Smooth muscle cell (in vitro differentiated cells): ENCODE measurements around the gene ELOVL4. TPM values are rescaled to one million over a fixed set of nuclear protein-coding genes. Genes with fewer than 3 reads are reported as not detected.

ENCODE experiments used
- DNase-seq: peaks from one replicate; lab custom pipeline; 2025; ENCODE audit not compliant: unreplicated experiment; lab: John Stamatoyannopoulos, UW
- H2AFZ ChIP-seq: fragments of 200-600 bp; sonication (generic); 2 replicates; pipeline ENCODE4 v1.6.0; 2016; ENCODE audit warnings: antibody characterized with exemption, low read depth, mild to moderate bottlenecking
- H3F3A ChIP-seq: fragments of 200-600 bp; sonication (generic); 2 replicates; pipeline ENCODE4 v1.6.0; 2017; ENCODE audit warnings: antibody characterized with exemption, low read depth
- H3K27ac ChIP-seq: fragments of 200-600 bp; sonication (generic); 2 replicates; pipeline ENCODE4 v1.5.1; 2016; ENCODE audit warnings: low read depth, mild to moderate bottlenecking
- H3K27me3 ChIP-seq: fragments of 200-600 bp; sonication (generic); 2 replicates; pipeline ENCODE4 v1.6.1; 2016; ENCODE audit warnings: low read depth, mild to moderate bottlenecking
- H3K36me3 ChIP-seq: fragments of 200-600 bp; sonication (generic); 2 replicates; pipeline ENCODE4 v1.5.1; 2016; ENCODE audit warnings: low read depth
- H3K4me1 ChIP-seq: fragments of 200-600 bp; sonication (generic); 2 replicates; pipeline ENCODE4 v1.5.1; 2016; ENCODE audit warnings: low read depth
- H3K4me2 ChIP-seq: fragments of 200-600 bp; sonication (generic); 2 replicates; pipeline ENCODE4 v1.6.0; 2016; ENCODE audit warnings: mild to moderate bottlenecking
- H3K4me3 ChIP-seq: fragments of 200-600 bp; sonication (generic); 2 replicates; pipeline ENCODE4 v1.5.1; 2016; ENCODE audit warnings: mild to moderate bottlenecking
- H3K79me2 ChIP-seq: fragments of 200-600 bp; sonication (generic); 2 replicates; pipeline ENCODE4 v1.6.0; 2016; ENCODE audit warnings: low read depth, mild to moderate bottlenecking
- H3K9ac ChIP-seq: fragments of 200-600 bp; sonication (generic); 2 replicates; pipeline ENCODE4 v1.6.0; 2016; ENCODE audit warnings: low read depth
- H3K9me3 ChIP-seq: fragments of 200-600 bp; sonication (generic); replicated peaks from 2 replicates; pipeline ENCODE4 v1.5.1; 2016; ENCODE audit warnings: low read depth
- H4K20me1 ChIP-seq: fragments of 200-600 bp; sonication (generic); 2 replicates; pipeline ENCODE4 v1.6.0; 2016; ENCODE audit warnings: low read depth
- CTCF ChIP-seq: fragments of 200-600 bp; sonication (generic); IDR thresholded peaks from 2 replicates; pipeline ENCODE4 v1.5.1; 2017; ENCODE audit warnings: borderline replicate concordance, mild to moderate bottlenecking, antibody characterized with exemption; ENCODE audit not compliant: insufficient read depth, poor library complexity, severe bottlenecking
- WGBS: methylation state at CpG from one replicate; pipeline ENCODE4 v1.1.7; 2016; ENCODE audit warnings: low lambda C conversion rate; 5-methylcytosine and 5-hydroxymethylcytosine counted together
- polyA plus RNA-seq: library from polyadenylated mRNA; unstranded; fragments of >200 nt; fragmentation: Nextera tagmentation; extraction: Ambion mirVana; gene quantifications from 2 replicates; pipeline ENCODE4 v1.2.1, GENCODE V29; 2016
- total RNA-seq: library from RNA; depleted of rRNA; stranded (reverse); fragments of >200 nt; gene quantifications from 2 replicates; pipeline ENCODE4 v1.2.3, GENCODE V29; 2014

Gene ELOVL4
- total and polyA plus RNA-seq, 2 experiments from 2014 or later: 8.4 to 16.4 TPM

GRCh38 chr6:79954849-79955248 is 7.5 kb upstream of the ELOVL4 start:
- Histone ChIP-seq H3K4me2 (no peak overlapping the region), H3K4me3 (no peak overlapping the region), H3K36me3 (no peaks in the 10 kb centered on the region), H3K4me1 (no peaks in the 10 kb centered on the region), H3K27me3 (no peaks in the 10 kb centered on the region), H3K9me3 (no peaks in the 10 kb centered on the region), H3K79me2 (no peaks in the 10 kb centered on the region), H3F3A (no peaks in the 10 kb centered on the region), H3K27ac (no peak overlapping the region), H4K20me1 (no peaks in the 10 kb centered on the region), H3K9ac (no peak overlapping the region), H2AFZ (no peak overlapping the region)
- TF ChIP-seq CTCF: no peak
- no peak for DNase-seq

- H2AFZ ChIP-seq: no peak overlapping the region
- peak; percentile 58 for TF ChIP-seq CTCF
- no peaks in the 10 kb centered on the region for H3K9me3 ChIP-seq
- WGBS: 22% methylated on average over 6 of the region's 6 CpGs
- no peak for DNase-seq
- H3K27ac ChIP-seq: no peak overlapping the region
- peaks cover 11% of the 10 kb centered on the region for H3K79me2 ChIP-seq
- H4K20me1 ChIP-seq: no peaks in the 10 kb centered on the region
- H3K27me3 ChIP-seq: peaks cover 4% of the 10 kb centered on the region
- H3K4me3 ChIP-seq: no peak overlapping the region
- no peak overlapping the region for H3K4me2 ChIP-seq
- no peak overlapping the region for H3K9ac ChIP-seq
- H3F3A ChIP-seq: no peaks in the 10 kb centered on the region
- no peaks in the 10 kb centered on the region for H3K36me3 ChIP-seq
- peaks cover 9% of the 10 kb centered on the region for H3K4me1 ChIP-seq
These were observed 1.9 kb upstream of the ELOVL4 start for GRCh38 chr6:79949233-79949632.

GRCh38 chr6:79946272-79947190 is 822 bp downstream of the ELOVL4 start:
- 1% methylated on average over 38 of the region's 38 CpGs for whole genome bisulfite sequencing
- TF ChIP-seq CTCF: peak; percentile 23
- H3K9ac ChIP-seq: peak overlapping the region; percentile 26
- peaks cover 4% of the 10 kb centered on the region for H3K27me3 ChIP-seq
- H3K9me3 ChIP-seq: no peaks in the 10 kb centered on the region
- H3K27ac ChIP-seq: no peak overlapping the region
- H4K20me1 ChIP-seq: peaks cover 3% of the 10 kb centered on the region
- H3K4me3 ChIP-seq: peak overlapping the region; percentile 90
- H3K4me2 ChIP-seq: peak overlapping the region; percentile 98
- peak overlapping the region; percentile 98 for H2AFZ ChIP-seq
- no peak for DNase-seq
- H3F3A ChIP-seq: no peaks in the 10 kb centered on the region
- H3K4me1 ChIP-seq: peaks cover 9% of the 10 kb centered on the region
- H3K36me3 ChIP-seq: no peaks in the 10 kb centered on the region
- H3K79me2 ChIP-seq: peaks cover 14% of the 10 kb centered on the region
